ENCODE results near the gene ACTRT2. TPM values are rescaled to one million over a fixed set of nuclear protein-coding genes. Genes with fewer than 3 reads are reported as not detected.
A peak's percentile ranks its signal among the peaks of the same experiment; 100 is the strongest.

The ACTRT2 gene
- total and polyA plus RNA-seq, 11 donors: not detected

DNA sequence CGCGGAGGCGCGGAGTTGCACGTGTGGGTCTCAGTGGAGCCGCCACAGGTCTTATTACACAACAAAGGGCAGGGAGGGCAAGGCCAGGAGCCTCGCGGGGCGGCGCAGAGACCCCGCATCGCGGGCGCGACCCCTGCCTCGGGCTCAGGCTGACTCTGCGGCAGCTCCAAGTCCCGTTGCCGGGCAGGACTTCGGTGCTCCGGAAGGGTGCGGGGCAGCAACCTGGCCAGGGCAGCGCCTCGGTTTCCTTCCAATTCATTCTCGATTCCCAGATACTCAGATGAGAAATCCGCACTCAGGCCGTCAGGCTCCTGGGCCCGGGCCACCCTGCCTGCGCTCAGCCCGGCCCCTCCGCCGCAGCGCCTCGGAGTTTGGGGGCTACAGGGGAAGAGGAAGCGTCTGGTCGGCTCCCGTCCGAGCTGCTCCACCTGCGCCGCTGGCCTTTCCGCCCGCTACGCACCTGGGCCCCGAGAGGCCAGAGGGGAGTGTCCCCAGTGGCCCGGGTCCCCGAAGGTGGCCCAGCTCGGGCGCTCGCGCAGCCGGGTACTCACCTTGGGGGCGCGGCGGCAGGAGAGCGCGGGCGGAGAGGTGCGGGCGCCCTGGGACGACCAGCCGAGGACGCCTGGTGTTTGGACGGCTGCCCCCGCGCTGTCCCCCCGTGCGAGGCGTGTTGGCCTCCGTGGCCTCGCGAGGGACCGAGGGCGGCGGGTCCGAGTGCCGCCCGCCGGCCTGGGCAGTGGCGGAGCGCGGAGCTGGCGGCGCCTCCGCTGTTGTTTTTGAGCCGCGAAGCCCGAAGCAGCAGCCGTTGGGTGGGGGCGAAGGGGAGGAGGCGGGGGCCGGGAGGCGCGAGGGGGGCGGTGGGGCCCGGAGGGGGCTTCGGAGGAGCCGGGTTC, 46.6 kb downstream of the ACTRT2 start:
- Histone ChIP-seq H3K27me3 (peaks cover 14 to 82% (median 50%) of the 10 kb centered on the region in 9 donors), H3K4me3 (peak overlapping the region; percentile 38 to 95 (median 59)), H3K4me1 (peaks cover 0 to 85% (median 22%) of the 10 kb centered on the region in 12 donors), H3K27ac (peak overlapping the region; percentile 64 to 98 (median 82)), H3K36me3 (peaks cover 0 to 5% (median 0%) of the 10 kb centered on the region in 9 donors), H3K9me3 (no peaks in the 10 kb centered on the region)
- DNase-seq (peak in 3 of 5 donors; percentile 27 to 54 (median 29)), ATAC-seq (peak in 1 of 4 donors; percentile 1)
- 1 to 4% (median 2%) methylated on average over 23 to 97 of the region's 97 CpGs for WGBS, 4 donors
- no peak for TF ChIP-seq POLR2A (IDR thresholded peaks at IDR 0.05)
- TF ChIP-seq, protein P1, sequence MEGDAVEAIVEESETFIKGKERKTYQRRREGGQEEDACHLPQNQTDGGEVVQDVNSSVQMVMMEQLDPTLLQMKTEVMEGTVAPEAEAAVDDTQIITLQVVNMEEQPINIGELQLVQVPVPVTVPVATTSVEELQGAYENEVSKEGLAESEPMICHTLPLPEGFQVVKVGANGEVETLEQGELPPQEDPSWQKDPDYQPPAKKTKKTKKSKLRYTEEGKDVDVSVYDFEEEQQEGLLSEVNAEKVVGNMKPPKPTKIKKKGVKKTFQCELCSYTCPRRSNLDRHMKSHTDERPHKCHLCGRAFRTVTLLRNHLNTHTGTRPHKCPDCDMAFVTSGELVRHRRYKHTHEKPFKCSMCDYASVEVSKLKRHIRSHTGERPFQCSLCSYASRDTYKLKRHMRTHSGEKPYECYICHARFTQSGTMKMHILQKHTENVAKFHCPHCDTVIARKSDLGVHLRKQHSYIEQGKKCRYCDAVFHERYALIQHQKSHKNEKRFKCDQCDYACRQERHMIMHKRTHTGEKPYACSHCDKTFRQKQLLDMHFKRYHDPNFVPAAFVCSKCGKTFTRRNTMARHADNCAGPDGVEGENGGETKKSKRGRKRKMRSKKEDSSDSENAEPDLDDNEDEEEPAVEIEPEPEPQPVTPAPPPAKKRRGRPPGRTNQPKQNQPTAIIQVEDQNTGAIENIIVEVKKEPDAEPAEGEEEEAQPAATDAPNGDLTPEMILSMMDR (IDR thresholded peaks at IDR 0.05): no peak
- intact Hi-C loops (cut with DNase I): loop anchor here (1.0 to 10.0 kb wide), 9 partner anchors 104 to 354 kb away; no protein-coding TSS in a partner anchor

DNA sequence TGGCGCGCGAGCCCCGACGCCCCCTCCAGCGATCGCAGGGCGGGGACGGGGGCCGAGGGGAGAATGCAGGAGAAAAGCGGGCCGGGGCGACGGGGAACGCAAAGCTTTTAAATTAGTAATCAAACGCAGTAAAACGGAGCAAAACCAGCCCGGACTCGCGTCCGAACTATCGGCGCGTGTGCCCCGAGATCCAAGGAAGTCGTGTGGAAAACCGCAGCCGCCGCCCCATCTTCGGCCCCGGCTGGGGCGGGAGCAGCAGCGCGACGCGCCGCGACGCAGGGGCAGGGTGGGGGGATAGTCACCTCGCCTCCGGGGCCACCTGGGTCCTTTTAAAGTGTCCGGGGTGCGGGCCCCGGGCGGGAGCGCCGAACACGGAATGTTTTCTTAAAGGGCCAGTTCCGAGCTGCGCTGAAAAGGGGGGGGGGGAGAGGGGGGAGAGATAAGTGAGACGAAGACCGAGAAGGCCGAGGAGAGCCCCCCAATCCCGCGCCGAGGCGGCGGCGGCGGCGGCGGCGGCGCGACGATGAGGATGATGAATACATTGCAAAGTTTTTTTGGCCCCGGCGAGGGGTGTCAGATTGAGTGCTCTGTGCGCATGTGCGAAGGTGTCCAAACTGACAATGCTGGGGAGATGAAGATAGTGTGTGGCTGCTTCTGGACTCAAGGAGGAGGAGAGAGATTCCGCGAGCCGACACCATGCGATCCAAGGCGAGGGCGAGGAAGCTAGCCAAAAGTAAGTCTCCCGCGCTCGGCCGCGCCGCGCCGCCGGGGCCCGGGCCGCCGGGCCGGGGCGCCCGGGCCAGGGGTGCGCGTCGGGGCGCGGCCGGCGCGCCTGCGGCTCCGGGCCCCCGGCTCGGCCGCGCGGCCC, 47.5 kb downstream of the ACTRT2 start, which contains the start of gene PRDM16:
Gene PRDM16 (plus strand): TSS at position 640 of the 868 bp plus-strand sequence. CDS start 57 bp downstream, at position 697.
- ATAC-seq: peak in 1 of 4 donors; percentile 8
- H3K27ac ChIP-seq: peak within 1 kb of the TSS; percentile 78 to 99 (median 90)
- intact Hi-C loops (cut with DNase I): loop anchor here in 8 of 10 donors (1.0 to 10.0 kb wide), 6 partner anchors 104 to 354 kb away; no protein-coding TSS in a partner anchor
- H3K9me3 ChIP-seq: no peaks in the 10 kb centered on the region
- TF ChIP-seq POLR2A (IDR thresholded peaks at IDR 0.05): no peak
- TF ChIP-seq, protein P1 (IDR thresholded peaks at IDR 0.05): no peak
- WGBS, 4 donors: 0 to 1% (median 1%) methylated on average over 85 to 106 of the region's 106 CpGs
- H3K27me3 ChIP-seq: peaks cover 14 to 83% (median 41%) of the 10 kb centered on the region in 9 donors
- DNase-seq: peak; percentile 56 to 73 (median 60)
- peaks cover 0 to 84% (median 19%) of the 10 kb centered on the region in 12 donors for H3K4me1 ChIP-seq
- no peaks in the 10 kb centered on the region for H3K36me3 ChIP-seq
- H3K4me3 ChIP-seq: peak within 1 kb of the TSS; percentile 70 to 98 (median 87)

DNA sequence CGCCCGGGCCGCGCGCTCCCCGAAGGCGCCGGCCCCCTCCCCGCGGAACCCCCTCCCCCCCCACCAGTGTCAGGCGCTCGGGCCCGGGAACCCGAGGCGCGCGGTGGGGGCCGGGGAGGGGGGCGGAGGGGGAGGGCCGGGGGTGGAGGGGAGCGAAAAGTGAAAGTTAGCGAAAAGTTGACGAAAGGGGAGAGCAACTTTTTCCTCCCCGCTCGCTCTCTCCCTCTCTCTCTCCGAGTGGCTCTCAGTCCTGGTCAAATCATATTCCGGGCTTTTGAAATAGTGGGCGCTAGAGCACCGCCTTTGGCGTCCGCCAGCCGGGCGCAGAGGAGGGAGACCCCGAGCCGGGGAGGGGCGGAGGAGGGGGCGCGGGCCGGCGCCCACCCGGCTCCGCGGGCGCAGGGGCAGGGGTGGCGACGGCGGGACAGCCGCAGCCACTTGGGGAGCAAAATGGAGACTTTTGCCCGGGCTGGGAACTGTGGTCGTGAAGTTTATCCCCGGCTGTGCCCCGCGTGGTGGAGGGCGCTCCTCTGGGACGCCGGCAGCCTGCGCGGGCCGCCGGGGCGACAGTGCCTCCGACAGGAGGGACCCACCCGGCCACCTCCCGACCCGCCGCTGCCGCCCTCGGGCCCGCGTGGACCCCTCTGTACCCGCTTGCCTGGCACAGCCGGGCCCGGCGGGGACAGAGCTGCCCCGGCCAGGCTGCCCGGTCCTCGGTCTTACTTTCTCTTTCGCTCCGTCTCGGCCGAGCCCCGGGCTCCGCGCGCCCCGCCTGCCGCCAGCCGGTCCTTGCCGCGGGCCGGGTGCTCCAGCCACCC, 48.4 kb downstream of the ACTRT2 start:
- TF ChIP-seq, protein P1 (IDR thresholded peaks at IDR 0.05): peak in 11 of 12 donors; percentile 14 to 67 (median 47)
- no peak for TF ChIP-seq POLR2A (IDR thresholded peaks at IDR 0.05)
- Histone ChIP-seq H3K27me3 (peaks cover 8 to 90% (median 38%) of the 10 kb centered on the region in 9 donors), H3K4me1 (peaks cover 0 to 84% (median 19%) of the 10 kb centered on the region in 12 donors), H3K4me3 (peak overlapping the region; percentile 70 to 98 (median 87)), H3K36me3 (no peaks in the 10 kb centered on the region), H3K27ac (peak overlapping the region; percentile 78 to 99 (median 90)), H3K9me3 (no peaks in the 10 kb centered on the region)
- 1% methylated on average over 41 to 90 of the region's 91 CpGs for WGBS, 4 donors
- intact Hi-C loops (cut with DNase I): loop anchor here (1.0 to 10.0 kb wide), 13 partner anchors 55 to 353 kb away; no protein-coding TSS in a partner anchor
- peak in 3 of 4 donors; percentile 30 to 42 (median 34) for ATAC-seq
- peak in 4 of 5 donors; percentile 59 to 69 (median 63) for DNase-seq
